GM19467 (cell line): ENCODE data around the gene RMI1.
"Not testable (repeated sequence)": the region's sequence is repeated elsewhere in the genome, so short reads cannot be mapped to it uniquely, and the experiment has no call there.

Experiments
- ATAC-seq: cut with Tn5 transposase; IDR thresholded peaks from one replicate; pipeline ENCODE4 v1.9.1; 2021; ENCODE audit warnings: mild to moderate bottlenecking, moderate library complexity; ENCODE audit not compliant: unreplicated experiment

Gene RMI1

DNA sequence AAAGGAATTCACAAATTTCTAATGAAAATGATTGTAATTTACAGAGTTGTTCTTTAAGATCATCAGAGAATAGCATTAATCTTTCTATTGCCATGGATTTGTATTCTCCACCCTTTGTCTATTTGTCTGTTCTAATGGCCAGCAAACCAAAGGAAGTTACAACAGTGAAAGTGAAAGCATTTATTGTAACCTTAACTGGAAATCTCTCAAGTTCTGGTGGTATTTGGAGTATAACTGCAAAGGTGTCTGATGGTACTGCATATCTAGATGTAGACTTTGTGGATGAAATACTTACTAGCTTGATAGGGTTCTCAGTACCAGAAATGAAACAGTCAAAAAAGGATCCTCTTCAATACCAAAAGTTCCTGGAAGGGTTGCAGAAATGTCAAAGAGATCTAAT, 21.7 kb downstream of the RMI1 start:
- peak; percentile 77 for ATAC-seq

DNA sequence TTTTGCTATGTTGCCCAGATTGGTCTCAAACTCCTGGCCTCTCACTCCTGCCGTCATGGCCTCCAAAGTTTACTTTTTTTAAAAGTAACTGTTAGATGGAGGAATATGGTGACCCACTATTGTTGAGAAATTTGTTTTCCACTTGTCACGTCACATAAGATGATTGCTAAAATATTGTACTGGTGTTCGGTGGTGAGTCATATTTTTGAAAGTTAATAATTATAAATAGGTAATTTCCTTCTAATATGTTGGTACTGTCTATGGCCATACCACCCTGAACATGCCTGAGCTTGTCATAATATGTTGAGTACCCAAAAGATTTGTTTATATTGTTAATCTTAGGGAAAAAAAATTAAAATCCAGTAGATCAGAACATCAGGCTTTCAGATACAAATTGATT, 22.6 kb downstream of the RMI1 start:
- no peak for ATAC-seq

DNA sequence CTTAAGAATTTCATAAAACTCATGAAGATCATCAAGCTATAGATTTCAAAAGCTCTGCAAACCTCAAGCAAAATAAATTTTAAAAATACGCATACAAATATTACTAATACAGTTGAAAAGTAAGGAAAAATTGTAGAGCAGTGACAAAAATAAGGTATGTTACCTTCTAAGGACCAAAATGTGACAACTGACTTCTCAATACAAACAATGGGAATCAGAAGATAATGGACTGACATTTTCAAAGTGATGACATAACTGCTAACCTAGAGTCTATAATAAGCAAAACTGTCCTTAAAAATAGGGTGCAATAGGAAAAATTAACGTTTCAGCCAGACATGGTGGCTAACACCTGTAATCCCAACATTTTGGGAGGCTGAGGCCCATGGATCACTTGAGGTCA, 27.1 kb downstream of the RMI1 start:
- ATAC-seq = no peak

DNA sequence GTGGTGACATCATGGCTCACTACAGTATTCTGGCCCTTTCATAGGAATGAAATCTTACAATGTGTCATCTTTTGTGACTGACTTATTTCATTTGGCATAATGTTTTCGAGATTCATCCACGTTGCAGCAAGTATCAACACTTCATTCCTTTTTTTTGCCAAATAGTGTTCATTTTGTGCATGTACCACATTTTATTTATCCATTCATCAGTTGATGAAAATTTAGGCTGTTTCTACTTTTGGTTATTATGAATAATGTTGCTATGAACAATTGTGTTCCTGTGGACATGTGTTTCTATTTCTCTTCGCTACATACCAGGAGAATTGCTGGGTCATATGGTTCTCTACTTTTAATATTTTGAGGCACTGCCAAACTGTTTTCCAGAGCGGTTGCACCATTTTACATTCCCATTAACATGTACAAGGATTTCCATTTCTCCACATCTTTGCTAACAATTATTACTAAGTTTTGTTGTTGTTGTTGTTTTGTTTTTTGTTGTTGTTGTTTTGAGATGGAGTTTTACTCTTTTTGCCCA, 43.5 kb downstream of the RMI1 start:
- ATAC-seq = no peak

DNA sequence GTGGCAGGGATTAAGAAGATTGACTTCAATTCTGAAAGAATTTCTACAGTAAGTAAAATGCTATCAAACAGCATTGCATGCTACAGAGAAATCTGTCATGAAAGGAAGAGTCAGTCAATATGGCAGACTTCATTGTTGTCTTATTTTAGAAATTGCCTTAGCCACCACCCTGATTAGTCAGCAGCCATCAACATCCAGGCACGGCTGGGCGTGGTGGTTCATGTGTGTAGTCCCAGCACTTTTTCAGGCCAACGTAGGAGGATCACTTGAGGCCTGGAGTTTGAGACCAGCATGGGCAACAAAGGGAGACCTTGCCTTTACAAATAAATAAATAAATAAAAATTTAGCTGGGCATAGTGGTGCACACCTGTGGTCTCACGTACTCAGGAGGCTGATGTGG, 46.6 kb downstream of the RMI1 start:
- no peak for ATAC-seq

DNA sequence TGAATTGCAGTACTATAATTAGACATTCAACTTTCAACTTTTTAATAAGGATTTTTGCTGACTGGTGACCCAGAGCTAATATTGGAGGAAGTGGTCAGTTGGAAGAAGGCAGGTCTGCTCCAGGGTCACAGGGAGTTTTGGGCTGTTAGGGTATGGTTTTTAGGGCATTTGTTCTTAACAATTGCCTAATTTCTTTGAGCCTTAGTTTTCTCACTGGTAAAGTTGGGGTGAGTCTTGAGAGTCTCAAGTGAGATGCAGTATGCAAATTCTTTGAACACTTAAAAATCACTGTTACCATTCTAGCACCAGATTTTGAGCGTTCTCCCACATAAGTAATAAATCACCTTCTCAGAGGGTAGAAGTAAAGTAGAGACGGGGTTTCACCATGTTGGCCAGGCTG, 50.9 kb downstream of the RMI1 start:
- ATAC-seq = no peak

DNA sequence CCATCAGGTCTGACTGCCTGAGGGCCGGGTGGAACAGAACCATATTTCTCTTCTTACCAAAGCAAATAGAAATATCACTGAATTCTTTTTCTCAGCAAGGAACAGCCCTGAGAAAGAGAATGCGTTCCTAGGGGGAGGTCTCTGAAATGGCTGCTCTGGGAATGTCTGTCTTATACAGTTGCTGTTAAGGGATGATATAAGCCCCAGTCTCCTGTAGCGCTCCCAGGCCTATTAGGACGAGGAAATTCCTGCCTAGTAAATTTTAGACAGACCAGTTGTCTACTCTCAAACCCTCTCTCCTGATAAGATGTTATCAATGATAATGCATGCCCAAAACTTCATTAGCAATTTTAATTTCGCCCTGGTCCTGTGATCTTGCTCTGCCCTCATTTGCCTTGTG, 61.3 kb downstream of the RMI1 start:
- not testable (repeated sequence) for ATAC-seq

DNA sequence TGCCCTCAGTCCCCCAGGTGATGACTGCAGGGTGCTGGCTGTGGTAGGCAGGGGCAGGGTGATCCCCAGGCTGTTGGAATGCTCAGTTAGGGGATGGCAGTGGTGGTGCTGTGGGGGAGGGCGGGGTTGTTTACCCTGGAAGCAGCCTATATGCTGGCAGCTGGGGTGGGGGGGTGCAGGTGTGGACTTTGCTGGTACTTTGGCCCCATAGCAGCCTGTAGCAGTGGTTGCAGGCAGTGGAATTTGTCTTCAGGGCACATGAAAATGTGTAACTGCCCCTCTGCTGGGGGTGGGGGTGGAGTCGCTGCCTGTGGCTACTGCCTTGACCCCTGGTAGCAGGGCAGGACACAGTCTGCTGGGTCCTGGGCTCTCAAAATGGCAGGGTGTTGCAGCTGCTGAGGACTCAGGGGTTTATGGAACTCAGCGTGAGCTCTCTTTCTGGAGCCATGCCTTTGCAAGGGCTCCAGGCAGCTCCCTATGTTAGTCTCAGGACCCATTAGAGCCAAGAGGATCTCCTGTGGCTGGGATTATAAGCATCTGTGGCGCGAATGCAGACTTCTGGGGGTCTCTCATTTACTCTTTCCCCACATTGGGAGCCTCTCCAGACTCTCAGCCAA, 65.0 kb downstream of the RMI1 start:
- no peak for ATAC-seq
